HG02981 (cell line): ENCODE results near the gene GAB2.
"Not testable (repeated sequence)": the region's sequence is repeated elsewhere in the genome, so short reads cannot be mapped to it uniquely, and the experiment has no call there.

ENCODE experiments used
- ATAC-seq: cut with Tn5 transposase; IDR thresholded peaks from one replicate; pipeline ENCODE4 v1.9.1; 2021; ENCODE audit warnings: mild to moderate bottlenecking, moderate library complexity; ENCODE audit not compliant: unreplicated experiment

Gene GAB2

DNA sequence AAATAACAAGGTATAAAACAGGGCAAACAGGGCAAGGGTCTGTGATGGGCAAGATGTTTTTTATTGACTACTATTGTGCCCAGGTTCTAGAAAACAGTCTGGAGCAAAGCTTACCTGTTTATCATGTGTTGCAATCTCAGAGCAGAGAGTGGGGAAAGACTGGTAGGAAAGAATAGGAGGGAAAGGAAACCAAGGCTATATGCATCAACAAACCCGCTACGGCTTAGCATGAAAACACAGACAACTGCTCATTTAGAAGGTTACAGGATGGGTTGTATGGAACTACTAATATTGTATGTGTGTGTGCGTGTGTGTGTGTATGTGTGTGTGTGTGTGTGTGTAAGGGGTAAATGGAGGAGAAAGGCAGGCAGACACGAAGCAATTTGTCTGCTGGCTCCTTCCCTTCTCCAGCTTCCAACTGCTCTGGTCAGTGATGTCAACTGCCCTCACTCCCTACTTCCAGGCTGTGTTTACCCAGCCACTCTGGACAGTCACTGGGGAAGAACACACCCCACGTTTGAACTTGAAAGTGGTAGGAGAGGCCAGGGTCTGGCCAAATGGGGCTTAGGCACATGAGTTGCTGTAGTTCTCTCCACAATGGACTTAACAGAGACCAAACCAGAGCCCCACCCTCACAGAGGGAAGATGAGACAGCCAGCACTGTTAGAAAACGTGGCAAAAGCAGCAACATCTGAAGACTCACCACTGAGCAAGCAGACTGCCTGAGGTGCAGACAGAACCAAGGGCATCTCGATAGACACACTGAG, 47.0 kb downstream of the GAB2 start:
- ATAC-seq: no peak

DNA sequence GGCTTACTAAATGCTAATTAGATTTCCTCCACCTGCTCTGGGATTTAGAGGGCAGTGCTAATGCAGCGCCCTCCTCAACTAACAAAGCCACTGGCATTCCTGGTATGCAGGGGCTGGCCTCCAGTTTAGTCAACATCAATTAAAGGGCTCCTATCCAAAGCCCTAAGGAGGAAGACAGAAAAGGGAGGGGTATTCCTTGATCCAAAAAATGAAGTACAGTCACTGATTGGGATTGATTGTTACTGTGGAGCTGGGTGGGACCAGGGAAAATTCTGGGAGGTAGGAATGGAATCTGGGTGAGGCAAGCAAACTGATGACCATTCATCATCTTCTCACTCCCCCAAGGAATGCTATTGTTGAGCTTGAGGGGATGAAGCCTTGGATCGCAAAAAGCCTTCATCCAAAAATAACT, 52.2 kb downstream of the GAB2 start:
- no peak for ATAC-seq

DNA sequence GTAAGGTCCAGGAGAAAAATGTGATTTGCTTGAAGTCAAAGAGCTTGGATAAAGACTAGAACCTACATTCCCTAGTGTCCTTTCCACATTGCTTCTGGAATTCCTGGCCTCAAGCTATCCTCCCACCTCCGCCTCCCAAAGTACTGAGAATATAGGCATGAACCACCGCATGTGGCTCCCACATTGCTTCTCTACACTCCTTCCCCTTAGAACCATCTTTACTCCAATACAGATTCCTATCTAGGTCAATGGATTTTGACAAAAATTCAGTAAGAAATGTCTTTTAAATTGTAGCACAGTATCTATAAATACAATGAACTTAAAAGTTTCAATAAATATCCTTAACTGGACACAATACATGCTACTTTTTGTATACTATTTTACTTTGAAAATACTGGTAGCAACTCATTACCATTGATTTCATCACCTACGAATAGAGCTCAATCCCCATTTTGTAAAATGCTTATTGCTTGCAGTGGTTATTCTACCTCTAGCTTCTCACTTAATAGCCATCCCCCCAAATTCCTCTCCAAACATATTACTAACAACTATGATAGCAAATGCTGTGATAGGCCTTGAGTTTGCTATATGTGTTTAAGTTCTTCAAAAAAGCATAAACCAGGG, 53.4 kb downstream of the GAB2 start:
- no peak for ATAC-seq

DNA sequence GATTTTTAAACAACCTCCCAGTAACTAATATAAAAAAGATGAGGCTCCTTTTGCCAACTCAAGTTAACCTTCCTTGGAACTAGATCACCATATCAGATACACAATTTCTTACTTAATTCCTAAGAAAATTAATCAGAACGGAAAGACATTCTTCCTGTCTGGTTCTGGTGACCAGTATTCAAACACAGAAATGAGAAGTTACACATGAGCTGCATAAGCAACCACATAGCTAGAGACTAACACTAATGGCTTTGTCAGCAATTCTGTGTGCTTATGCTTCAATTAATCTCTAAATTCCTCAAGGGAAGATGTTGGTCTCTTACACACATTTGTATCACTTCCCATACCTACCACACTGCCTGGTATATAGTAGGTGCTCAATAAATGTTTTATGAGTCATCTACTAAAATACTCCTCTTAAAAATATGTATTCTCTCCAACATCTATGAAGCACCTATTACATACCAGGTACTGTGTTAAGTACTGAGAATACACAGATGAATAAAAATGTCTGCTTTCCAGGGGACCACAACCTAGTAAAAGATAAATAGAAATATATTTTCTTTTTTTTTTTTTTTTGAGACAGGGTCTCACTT, 54.5 kb downstream of the GAB2 start:
- no peak for ATAC-seq

DNA sequence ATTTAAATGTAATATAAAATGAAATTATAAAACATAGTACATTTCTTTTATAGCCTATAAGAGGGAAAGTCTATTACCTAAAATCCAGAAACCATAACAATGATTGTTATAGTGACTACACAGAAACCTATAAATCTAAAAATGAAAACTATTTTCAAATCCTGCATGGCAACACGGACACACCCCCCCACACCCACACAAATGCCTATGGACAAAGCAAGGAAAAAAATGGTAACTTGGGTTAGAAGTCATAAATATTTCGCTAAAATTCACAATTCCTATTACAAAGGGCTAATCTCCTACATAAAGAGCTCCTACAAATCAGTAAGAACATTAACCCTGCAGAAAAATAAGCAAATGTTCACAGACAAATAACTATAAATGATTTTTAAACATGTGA, 56.4 kb downstream of the GAB2 start:
- no peak for ATAC-seq

DNA sequence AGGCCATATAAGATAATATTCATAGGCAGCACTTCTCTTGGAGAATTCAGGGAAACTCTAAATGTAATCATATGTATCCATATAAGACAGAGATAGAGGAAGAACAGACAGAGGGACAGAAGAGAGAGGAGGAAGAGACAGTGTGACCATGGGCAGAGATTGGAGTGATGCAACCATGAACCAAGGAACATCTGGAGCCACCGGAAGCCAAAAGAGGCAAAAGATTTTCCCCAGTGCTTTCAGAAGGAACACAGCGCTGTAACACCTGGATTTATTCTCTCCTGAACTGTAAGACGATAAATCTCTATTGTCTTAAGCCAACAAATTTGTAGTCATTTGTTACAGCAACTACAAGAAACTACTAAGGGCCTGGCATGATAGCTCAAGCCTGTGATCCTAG, 57.7 kb downstream of the GAB2 start:
- ATAC-seq: no peak

DNA sequence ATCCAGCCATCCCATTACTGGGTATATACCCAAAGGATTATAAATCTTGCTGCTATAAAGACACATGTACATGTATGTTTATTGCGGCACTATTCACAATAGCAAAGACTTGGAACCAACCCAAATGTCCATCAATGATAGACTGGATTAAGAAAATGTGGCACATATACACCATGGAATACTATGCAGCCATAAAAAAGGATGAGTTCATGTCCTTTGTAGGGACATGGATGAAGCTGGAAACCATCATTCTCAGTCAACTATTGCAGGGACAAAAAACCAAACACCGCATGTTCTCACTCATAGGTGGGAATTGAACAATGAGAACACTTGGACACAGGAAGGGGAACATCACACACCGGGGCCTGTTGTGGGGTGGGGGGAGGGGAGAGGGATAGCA, 59.7 kb downstream of the GAB2 start:
- ATAC-seq: not testable (repeated sequence)

DNA sequence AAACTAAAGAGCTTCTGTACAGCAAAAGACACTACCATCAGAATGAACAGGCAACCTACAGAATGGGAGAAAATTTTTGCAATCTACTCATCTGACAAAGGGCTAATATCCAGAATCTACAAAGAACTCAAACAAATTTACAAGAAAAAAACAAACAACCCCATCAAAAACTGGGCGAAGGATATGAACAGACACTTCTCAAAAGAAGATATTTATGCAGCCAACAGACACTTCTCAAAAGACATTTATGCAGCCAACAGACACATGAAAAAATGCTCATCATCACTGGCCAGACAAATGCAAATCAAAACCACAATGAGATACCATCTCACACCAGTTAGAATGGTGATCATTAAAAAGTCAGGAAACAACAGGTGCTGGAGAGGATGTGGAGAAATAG, 60.2 kb downstream of the GAB2 start:
- not testable (repeated sequence) for ATAC-seq

DNA sequence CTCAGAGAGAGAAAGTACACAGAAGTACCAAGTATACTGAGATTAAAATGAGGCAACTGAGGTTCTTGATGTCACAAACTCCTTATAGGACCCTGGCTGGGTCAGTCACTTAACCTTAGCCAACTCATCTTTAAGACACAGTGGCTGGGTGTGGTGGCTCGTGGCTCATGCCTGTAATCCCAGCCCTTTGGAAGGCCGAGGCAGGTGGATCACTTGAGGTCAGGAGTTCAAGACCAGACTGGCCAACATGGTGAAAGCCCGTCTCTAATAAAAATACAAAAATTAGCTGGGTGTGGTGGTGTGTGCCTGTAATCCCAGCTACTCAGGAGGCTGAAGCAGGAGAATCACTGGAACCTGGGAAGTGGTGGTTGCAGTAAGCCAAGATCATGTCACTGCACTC, 61.9 kb downstream of the GAB2 start:
- not testable (repeated sequence) for ATAC-seq

DNA sequence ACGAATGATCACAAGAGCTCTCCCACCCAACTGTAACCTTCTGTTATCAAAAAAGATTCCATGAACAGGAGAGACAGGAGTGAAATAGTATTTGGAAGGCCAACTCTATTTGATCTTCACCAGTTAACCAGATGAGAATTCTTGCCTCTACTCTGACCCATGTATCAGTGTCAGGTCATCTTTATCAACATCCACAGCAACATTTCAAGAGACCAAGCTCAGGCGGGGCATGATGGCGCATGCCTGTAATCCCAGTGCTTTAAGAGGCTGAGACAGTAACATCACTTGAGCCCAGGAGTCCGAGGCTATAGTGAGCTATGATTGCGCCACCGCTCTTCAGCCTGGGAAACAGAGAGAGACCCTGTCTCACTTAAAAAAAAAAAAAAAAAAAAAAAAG, 62.3 kb downstream of the GAB2 start:
- ATAC-seq: no peak

DNA sequence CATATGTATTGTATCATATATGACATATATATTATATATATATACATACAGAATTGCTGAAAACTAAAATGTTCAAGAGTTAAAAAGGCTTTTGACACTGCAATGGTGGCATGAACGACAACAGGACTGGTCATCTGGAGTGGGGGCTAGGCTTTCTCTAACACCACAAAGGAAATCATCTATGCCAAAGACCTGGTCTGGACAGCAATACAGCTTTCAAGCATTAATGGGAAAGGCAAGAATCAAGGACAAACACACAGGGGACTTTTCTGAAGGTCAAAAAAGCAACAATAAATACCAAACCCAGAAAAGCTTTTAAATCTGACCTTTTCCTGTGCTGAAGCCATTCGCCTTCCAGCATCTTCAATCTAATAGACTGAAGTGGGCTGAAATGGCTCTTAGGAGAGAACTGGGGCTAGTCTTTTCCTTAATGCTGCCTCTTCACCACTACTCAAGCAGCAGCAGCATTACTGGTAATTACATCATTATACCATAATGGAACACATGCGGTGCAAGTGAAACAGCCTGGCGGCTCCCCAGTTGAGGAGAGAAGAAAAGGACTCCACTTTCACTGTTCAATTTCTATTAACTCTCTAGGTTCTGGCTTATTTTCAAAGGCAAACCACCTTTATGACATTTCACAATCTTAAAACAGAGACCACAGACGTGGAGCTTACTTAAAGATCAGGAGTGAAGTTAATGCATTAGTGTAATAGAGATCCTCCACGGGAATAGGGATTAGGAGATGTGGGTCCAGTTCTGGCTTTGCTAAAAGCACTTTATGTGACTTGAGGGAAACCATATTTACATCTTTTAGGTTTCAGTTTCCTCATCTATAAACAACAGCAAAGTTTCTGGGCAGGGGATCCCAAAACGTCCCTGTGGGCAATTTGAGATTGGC, 63.0 kb downstream of the GAB2 start:
- ATAC-seq: no peak

DNA sequence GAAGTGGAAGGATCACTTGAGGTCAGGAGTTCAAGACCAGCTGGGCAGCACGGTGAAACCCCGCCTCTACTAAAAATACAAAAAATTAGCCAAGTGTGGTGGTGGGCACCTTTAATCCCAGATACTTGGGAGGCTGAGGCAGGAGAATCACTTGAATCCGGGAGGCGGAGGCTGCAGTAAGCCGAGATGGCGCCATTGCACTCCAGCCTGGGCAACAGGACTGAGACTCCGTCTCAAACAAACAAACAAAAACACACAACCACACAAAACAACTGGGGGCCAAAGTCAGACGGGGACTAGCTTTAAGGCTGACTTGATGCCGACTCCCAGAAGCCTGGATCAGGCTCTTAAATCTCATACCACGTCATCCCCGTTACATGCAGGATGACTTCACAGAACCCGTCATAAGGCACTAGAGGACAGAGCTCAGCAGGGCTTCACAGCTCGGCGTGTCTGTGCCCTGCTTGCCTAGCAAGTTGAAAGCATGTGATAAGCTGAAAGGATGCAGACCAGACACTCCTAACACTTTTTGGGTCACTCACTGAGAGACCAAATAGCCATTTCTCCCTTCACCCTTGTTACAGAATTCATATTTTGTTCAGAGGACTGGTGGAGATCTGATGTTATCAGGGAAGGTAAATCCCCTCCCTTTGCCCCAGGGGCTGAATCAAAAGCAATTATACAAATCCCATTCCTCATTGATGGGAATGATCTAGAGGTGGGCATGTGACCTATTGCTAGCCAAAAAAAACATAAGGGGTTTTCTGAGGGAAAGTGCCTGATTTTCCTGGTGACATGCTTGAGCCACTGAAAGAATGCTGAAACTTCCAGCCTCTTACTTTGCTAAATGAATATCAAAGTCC, 65.4 kb downstream of the GAB2 start:
- no peak for ATAC-seq

DNA sequence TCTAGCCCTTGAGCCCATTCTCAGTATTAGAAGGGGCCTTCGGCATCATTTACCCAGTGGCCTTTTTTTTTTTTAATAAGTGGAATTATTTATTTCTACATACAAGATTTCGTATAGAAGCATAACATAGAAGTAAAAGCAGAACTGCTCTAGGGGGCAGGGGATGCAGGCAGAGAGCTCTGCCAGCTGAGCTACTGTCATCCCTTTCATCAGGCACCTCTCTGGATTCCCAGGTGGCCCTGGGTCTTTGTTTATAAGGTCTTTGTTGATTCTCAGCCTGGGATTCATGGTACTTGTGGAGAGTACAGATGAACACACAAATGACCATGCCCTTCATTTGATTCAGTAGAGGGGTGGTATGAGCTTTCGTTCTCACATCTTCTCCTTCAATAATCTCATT, 66.4 kb downstream of the GAB2 start:
- ATAC-seq: no peak

DNA sequence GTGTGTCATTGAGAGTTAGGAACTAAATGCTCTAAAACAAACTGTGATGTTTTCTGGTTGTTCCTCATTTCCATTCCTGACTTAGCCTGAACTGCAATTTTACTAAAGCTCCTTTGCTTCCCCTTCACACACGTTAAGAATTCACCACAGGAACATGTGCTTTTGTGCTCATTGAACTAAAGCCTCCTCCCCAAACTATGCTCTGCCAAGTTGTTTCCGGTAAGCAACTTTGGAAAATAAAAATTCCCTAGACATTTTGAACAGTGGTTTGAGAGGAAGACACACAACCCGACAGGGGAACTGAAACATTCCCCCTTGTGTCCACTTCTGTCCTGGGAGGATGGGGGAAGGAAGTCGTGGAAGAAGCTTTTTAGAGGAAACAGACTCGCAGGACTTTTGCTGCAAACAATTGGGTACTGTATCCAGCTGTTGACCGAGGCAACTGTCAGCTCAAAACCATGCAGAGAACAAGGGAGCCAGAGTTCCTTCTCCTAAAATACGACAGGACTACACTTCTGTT, 66.9 kb downstream of the GAB2 start:
- ATAC-seq: no peak

DNA sequence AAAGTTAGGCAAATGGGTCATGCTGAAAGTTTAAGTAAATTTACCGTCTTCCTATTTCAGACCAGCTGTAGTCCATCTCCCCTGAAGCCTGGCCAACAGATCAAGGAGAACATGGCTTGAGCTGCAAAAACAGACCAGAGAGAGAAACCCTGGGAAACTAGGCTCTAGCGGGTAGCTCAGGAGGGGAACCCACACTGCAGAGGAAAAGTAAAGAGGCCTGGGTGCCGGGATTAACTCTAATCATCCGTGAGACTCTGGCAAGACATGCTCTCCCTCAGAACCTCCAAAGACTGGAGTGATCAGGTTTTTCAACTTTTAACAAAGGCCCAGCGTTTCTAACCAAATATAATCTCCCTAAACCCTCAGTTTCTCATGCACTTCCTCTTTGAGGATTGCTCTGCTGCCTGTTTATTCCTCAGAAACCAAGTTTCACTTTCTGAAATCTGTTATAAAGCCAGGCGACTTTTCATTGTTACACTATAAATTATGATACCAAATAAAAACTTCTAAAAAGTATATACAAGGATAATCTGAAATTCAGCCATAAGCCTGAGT, 67.5 kb downstream of the GAB2 start:
- ATAC-seq: no peak

DNA sequence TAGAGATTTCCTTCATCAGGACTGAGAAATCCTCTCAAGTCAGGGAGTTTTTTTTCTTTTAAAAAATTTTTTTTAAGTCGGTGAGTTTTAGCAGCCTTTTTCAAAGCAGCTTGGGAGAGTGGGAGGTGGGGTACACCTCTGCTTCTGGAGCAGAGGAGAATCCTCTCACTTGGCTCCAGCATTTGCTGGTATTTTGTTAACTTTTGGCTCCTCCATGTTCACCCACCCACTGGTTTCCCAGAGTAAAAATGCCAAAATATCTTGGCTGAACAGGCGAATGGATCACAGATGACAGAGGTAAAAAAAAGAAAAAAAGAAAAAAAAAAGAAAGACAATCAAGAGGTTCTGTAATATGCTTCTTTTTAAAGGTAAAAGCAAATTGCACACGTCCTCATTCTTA, 68.0 kb downstream of the GAB2 start:
- ATAC-seq: no peak

DNA sequence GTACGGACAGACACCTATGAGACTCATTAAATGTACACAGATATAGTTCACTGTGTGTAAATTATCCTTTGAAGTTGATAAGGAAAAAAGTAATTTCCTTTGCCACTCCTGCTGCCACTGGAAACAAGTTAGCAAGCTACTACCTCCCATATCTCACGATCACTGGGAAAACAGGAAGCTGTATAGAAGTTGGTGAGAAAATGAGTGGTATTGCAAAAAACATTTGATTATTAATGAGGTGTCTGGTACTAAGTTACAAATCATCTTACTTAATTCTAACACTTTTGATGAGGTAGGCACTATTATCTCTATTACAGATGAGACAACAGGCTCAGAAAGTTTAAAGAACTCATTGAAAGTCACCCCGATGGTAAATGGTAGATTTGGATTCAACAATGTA, 68.5 kb downstream of the GAB2 start:
- ATAC-seq: no peak

DNA sequence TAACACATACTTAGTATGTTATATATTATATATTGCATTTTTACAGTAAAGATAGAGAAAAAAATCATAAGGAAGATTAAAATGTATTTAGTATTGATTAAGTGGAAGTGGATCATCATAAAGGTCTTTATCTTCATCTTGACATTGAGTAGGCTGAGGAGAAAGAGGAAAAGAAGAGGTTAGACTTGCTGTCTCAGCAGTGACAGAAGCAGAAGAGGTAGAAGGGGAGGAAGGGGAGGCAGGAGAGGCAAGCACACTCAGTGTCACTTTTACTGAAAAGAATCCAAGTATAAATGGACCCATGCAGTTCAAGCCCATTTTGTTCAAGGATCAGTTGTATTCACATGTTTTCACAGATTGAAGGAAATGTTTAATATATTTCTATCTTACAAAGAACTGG, 69.7 kb downstream of the GAB2 start:
- ATAC-seq: no peak

DNA sequence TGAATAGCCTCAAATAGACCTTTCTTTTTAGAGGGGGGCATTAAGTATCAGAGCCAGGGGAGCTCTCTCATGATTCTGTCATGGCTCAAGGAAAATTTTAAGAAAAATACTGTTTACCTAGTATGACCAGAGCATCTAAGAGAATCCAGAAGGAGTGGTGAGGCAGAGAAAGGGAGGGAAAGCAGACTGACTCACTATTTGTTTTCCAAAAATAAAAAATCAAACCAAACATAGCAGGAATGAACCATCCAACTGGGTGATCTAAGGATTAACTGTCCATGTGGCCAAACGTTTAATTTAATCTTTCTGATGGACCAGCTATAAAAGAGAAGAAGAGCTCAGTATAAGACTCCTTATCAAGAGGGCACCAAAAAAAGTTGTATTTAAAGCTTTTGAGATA, 70.8 kb downstream of the GAB2 start:
- ATAC-seq: no peak

DNA sequence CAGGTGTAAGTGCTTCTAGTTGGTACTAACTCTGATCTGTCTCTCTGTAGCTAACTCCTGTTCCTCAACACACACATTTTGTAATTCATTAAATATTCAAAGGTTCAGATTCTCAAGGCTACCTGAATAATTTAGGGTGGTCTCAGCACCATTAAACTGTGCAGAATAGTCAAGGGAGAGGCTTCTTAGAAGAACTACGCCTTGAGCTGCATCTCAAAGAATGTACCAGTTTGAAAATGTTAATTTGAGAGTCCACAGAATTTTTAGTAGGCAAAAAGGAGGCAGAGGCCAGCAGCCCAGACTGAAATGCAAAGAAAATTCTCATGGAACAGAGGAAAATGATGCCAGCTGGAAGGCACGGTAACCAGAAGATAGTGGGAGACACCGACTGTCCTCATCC, 72.2 kb downstream of the GAB2 start:
- no peak for ATAC-seq
